ENCODE data around the gene ALOX5AP.

DNA sequence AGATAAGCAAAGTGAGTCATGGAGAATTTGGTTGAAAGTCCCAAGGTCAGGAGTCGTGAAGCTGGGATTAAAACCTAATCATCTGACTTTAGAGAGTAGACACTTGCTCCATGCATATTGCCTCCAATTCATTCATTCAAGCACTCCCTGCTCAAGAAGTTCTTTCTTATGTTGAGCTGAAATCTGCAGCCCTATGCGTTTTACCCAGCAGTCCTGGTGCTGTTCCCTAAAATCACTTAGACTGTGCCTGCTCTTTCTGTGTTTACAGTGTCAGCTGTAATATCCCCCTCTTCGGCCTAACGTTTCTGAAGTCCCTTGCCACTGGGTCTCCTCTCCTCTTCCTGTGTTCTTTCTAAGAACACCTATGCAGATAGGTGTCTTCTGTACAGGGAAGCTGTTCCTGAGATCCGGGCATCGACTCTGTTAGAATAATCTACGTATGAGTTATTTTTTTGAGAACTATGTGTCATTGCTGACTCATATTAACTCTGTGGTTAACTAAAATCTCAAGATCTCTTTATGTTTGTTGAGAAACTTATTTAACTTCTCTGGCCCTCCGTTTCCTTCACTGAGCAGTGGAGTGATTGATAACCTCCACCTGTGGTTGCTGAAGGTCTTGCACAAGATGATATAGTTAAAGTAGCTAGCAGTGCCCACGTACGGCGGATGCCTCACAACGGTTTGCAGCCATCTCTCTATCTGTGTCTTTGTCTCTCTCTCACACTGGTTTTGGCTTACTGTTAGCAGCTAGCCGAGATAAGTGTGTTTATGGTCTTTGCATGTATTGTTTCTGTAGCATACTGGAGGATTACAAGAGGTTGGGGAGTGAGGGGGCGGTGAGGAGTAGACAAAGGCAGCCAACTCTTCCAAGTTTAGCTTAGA lies 4.7 kb downstream of the ALOX5AP start:
- TF ChIP-seq, protein P1, sequence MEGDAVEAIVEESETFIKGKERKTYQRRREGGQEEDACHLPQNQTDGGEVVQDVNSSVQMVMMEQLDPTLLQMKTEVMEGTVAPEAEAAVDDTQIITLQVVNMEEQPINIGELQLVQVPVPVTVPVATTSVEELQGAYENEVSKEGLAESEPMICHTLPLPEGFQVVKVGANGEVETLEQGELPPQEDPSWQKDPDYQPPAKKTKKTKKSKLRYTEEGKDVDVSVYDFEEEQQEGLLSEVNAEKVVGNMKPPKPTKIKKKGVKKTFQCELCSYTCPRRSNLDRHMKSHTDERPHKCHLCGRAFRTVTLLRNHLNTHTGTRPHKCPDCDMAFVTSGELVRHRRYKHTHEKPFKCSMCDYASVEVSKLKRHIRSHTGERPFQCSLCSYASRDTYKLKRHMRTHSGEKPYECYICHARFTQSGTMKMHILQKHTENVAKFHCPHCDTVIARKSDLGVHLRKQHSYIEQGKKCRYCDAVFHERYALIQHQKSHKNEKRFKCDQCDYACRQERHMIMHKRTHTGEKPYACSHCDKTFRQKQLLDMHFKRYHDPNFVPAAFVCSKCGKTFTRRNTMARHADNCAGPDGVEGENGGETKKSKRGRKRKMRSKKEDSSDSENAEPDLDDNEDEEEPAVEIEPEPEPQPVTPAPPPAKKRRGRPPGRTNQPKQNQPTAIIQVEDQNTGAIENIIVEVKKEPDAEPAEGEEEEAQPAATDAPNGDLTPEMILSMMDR (IDR thresholded peaks at IDR 0.05; ENCODE audit: low read depth, low read length, missing input control): no peak
- TF ChIP-seq MAX (IDR thresholded peaks at IDR 0.05): no peak

All from liver (tissue), 2 donors.